T-helper 2 cell treated with Interferon-gamma antibody and Interleukin-4, amounts not matched to agents 5 μg/mL and 100 μg/mL, for 36 hours (primary cell): ENCODE data around the gene TNFAIP3.

Experiments
- DNase-seq: peaks from one replicate; pipeline ENCODE4 v3.0.0; 2021; ENCODE audit warnings: low spot score
- H3K27ac Mint-ChIP-seq: one replicate; pipeline ENCODE4 v1.8.0; 2021; ENCODE audit warnings: mild to moderate bottlenecking, mixed read lengths
- H3K27me3 Mint-ChIP-seq: one replicate; pipeline ENCODE4 v1.8.0; 2021; ENCODE audit warnings: low read depth, mixed read lengths
- H3K36me3 Mint-ChIP-seq: one replicate; pipeline ENCODE4 v1.8.0; 2021; ENCODE audit warnings: low read depth, mixed read lengths
- H3K4me1 Mint-ChIP-seq: one replicate; pipeline ENCODE4 v1.8.0; 2021; ENCODE audit warnings: low read depth, mixed read lengths
- H3K4me3 Mint-ChIP-seq: one replicate; pipeline ENCODE4 v1.8.0; 2022; ENCODE audit warnings: mild to moderate bottlenecking, moderate library complexity, mixed read lengths
- H3K9me3 Mint-ChIP-seq: one replicate; pipeline ENCODE4 v1.8.0; 2021; ENCODE audit warnings: mixed read lengths

TNFAIP3 gene

DNA sequence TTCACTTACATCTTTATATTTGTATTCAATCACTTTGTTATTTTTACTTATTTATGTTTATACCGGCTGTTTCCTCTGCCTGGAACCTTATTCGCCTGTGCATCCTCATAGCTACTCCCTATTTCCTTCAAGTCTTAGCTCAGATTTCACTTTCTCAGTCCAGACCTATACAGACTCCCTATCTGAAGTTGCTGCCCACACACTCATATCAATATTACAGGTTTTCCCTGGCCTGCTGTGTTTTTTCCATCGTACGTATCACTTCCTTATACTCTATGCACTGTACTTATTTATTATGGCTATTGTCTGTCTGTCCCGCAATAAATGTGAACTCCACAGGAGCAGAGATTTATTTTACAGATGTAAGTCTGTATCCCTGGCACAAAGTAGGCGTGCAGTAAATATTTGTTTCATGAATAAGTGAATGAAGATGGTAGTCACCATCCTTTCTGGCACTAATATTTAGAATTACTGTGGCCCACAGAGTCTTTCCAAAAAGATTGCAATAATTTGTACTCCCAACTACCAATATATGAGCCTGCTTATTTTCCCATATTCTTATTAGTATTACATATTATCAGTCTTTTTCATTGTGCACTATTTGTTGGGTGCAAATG lies 64.9 kb downstream of the TNFAIP3 start:
- no peak for DNase-seq
- no peaks in the 10 kb centered on the region for H3K27me3 Mint-ChIP-seq
- peaks cover 12% of the 10 kb centered on the region for H3K9me3 Mint-ChIP-seq
- H3K36me3 Mint-ChIP-seq = peaks cover 3% of the 10 kb centered on the region
- H3K4me1 Mint-ChIP-seq = peaks cover 32% of the 10 kb centered on the region
- no peak overlapping the region for H3K4me3 Mint-ChIP-seq
- no peak overlapping the region for H3K27ac Mint-ChIP-seq
